DOHH2 (cell line): ENCODE measurements around the gene KRT6B.

Experiments used
- CTCF ChIP-seq: fragments of 200-600 bp; sonication (generic); IDR thresholded peaks from one replicate; pipeline ENCODE4 v1.5.1; 2014; ENCODE audit warnings: antibody characterized with exemption, mild to moderate bottlenecking, low read depth, low read length; ENCODE audit not compliant: poor library complexity, severe bottlenecking
- EZH2phosphoT487 ChIP-seq: fragments of 200-600 bp; sonication (generic); IDR thresholded peaks from 2 replicates; pipeline ENCODE4 v1.6.1; 2017; ENCODE audit warnings: borderline replicate concordance, mild to moderate bottlenecking, antibody characterized with exemption, low read length, moderate library complexity, mixed read lengths

- TF ChIP-seq CTCF, result no peak
- no peak for TF ChIP-seq EZH2phosphoT487
Measured at GRCh38 chr12:52423035-52423434, 28.9 kb downstream of the KRT6B start.
